Thymus (tissue), 11 donors: ENCODE data around the gene CLDN34. TPM values are rescaled to one million over a fixed set of nuclear protein-coding genes. Genes with fewer than 3 reads are reported as not detected.

ENCODE experiments used
- DNase-seq, 9 donors: peaks; one replicate each; pipeline ENCODE4 v3.0.0-alpha.2; 2013; ENCODE audit warnings: low spot score in 9 of 9, low read depth in 6 of 9, missing footprints in 1 of 9
- H3K27ac ChIP-seq, 2 donors: one replicate each; pipeline ENCODE4 v1.5.1; 2013; ENCODE audit warnings: control low read depth in 1 of 2, low read depth in 1 of 2, low read length in 1 of 2, mild to moderate bottlenecking in 1 of 2, moderate library complexity in 1 of 2
- H3K27me3 ChIP-seq, 2 donors: one replicate each; pipeline ENCODE4 v1.5.1; 2013; ENCODE audit warnings: low read length in 1 of 2; ENCODE audit not compliant: control insufficient read depth in 2 of 2, insufficient read depth in 1 of 2
- H3K36me3 ChIP-seq, 2 donors: one replicate each; pipeline ENCODE4 v1.5.1; 2013; ENCODE audit warnings: low read length in 1 of 2, mild to moderate bottlenecking in 1 of 2, moderate library complexity in 1 of 2; ENCODE audit not compliant: control insufficient read depth in 2 of 2, insufficient read depth in 2 of 2
- H3K4me1 ChIP-seq, 2 donors: one replicate each; pipeline ENCODE4 v1.5.1; 2013; ENCODE audit warnings: low read length in 2 of 2; ENCODE audit not compliant: control insufficient read depth in 2 of 2, insufficient read depth in 2 of 2
- H3K4me3 ChIP-seq, 2 donors: one replicate each; pipeline ENCODE4 v1.5.1; 2013; ENCODE audit warnings: low read length in 2 of 2, control low read depth in 1 of 2, mild to moderate bottlenecking in 1 of 2
- H3K9me3 ChIP-seq, 2 donors: one replicate each; pipeline ENCODE4 v1.5.1; 2013; ENCODE audit warnings: low read length in 1 of 2, mild to moderate bottlenecking in 1 of 2; ENCODE audit not compliant: control insufficient read depth in 2 of 2, insufficient read depth in 1 of 2
- WGBS: extraction: QIAGEN DNeasy Blood & Tissue Kit; methylation state at CpG from one replicate; pipeline ENCODE4 v1.1.7; 2013; 5-methylcytosine and 5-hydroxymethylcytosine counted together
- polyA plus RNA-seq: library from polyadenylated mRNA; stranded (reverse); fragments of 200-250 nt; gene quantifications from one replicate; pipeline ENCODE4 v1.2.3, GENCODE V29; 2013
- total RNA-seq: library from RNA; stranded (reverse); fragments of 120-200 nt; gene quantifications from one replicate; pipeline ENCODE4 v1.2.4, GENCODE V29; 2013
- donor health status: healthy.

The CLDN34 gene
- total and polyA plus RNA-seq, 2 donors, result 0.05 to 0.16 TPM

DNA sequence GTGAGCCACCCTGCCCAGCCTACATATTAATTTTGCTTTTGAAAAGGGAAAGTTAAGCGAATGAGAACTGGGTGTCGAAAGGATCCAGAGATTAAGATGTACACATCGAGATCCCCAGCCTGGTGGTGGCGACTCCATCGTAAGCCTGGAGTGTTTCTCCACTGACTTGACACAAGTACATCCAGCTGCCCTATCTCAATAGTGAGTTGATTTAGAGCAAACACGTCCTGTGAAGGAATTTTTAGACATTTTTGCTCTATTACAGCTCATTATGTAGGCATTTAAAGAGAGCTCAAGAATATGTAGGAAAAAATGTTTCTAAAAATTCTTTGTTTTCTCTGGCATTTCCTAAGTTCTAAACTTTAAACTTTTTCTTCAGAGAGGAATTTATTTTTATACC, 11.7 kb upstream of the CLDN34 start:
- no peaks in the 10 kb centered on the region for H3K4me1 ChIP-seq
- 94% methylated on average over 6 of the region's 6 CpGs for WGBS
- peaks cover 0 to 7% of the 10 kb centered on the region in 2 donors for H3K9me3 ChIP-seq
- H3K27ac ChIP-seq, result no peak overlapping the region
- H3K27me3 ChIP-seq, result no peaks in the 10 kb centered on the region
- H3K4me3 ChIP-seq, result no peak overlapping the region
- no peak for DNase-seq
- H3K36me3 ChIP-seq, result no peaks in the 10 kb centered on the region

DNA sequence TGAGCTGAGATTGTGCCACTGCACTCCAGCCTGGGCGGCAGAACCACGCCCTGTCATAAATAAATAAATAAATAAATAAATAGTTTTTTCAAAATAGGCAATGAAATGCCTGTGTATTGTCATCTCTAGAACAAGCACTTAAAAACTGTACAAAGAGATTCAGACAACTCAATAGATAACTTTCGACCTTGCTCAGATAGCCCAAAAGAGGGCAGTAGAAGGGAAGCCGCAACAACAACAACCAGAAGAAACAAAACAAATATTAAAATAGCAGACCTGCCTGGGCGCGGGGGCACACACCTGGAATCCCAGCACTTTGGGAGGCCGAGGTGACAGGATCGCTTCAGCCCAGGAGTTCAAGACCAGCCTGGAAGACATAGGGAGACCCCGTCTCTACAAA, 9.4 kb upstream of the CLDN34 start:
- no peak overlapping the region for H3K4me3 ChIP-seq
- H3K9me3 ChIP-seq, result peaks cover 0 to 6% of the 10 kb centered on the region in 2 donors
- no peak overlapping the region for H3K27ac ChIP-seq
- H3K4me1 ChIP-seq, result no peaks in the 10 kb centered on the region
- H3K36me3 ChIP-seq, result no peaks in the 10 kb centered on the region
- WGBS, result 84% methylated on average over 9 of the region's 9 CpGs
- DNase-seq, result no peak
- H3K27me3 ChIP-seq, result no peaks in the 10 kb centered on the region

GRCh38 chrX:9958183-9958582, 9.0 kb upstream of the CLDN34 start:
- Histone ChIP-seq H3K4me3 (no peak overlapping the region), H3K27me3 (no peaks in the 10 kb centered on the region), H3K4me1 (no peaks in the 10 kb centered on the region), H3K36me3 (no peaks in the 10 kb centered on the region), H3K27ac (no peak overlapping the region), H3K9me3 (peaks cover 0 to 2% of the 10 kb centered on the region in 2 donors)
- 61% methylated on average over 5 of the region's 5 CpGs for WGBS
- DNase-seq, result no peak

- no peaks in the 10 kb centered on the region for H3K27me3 ChIP-seq
- H3K4me1 ChIP-seq, result no peaks in the 10 kb centered on the region
- 60% methylated on average over 5 of the region's 5 CpGs for WGBS
- DNase-seq, result no peak
- no peak overlapping the region for H3K27ac ChIP-seq
- H3K9me3 ChIP-seq, result no peaks in the 10 kb centered on the region
- no peaks in the 10 kb centered on the region for H3K36me3 ChIP-seq
- no peak overlapping the region for H3K4me3 ChIP-seq
Observed at GRCh38 chrX:9961750-9962149, 5.4 kb upstream of the CLDN34 start.

GRCh38 chrX:9977635-9978034, 10.5 kb downstream of the CLDN34 start:
- no peak overlapping the region for H3K4me3 ChIP-seq
- no peak overlapping the region for H3K27ac ChIP-seq
- H3K36me3 ChIP-seq, result no peaks in the 10 kb centered on the region
- peaks cover 0 to 3% of the 10 kb centered on the region in 2 donors for H3K4me1 ChIP-seq
- WGBS, result 97% methylated on average over 3 of the region's 3 CpGs
- H3K9me3 ChIP-seq, result peaks cover 0 to 14% of the 10 kb centered on the region in 2 donors
- no peaks in the 10 kb centered on the region for H3K27me3 ChIP-seq
- DNase-seq, result no peak

- DNase-seq, result no peak
- H3K27me3 ChIP-seq, result no peaks in the 10 kb centered on the region
- H3K9me3 ChIP-seq, result peaks cover 0 to 8% of the 10 kb centered on the region in 2 donors
- H3K4me1 ChIP-seq, result peaks cover 0 to 3% of the 10 kb centered on the region in 2 donors
- no peak overlapping the region for H3K27ac ChIP-seq
- H3K36me3 ChIP-seq, result no peaks in the 10 kb centered on the region
- H3K4me3 ChIP-seq, result no peak overlapping the region
- 94% methylated on average over 7 of the region's 7 CpGs for WGBS
Observed at GRCh38 chrX:9980401-9980800, 13.2 kb downstream of the CLDN34 start.

DNA sequence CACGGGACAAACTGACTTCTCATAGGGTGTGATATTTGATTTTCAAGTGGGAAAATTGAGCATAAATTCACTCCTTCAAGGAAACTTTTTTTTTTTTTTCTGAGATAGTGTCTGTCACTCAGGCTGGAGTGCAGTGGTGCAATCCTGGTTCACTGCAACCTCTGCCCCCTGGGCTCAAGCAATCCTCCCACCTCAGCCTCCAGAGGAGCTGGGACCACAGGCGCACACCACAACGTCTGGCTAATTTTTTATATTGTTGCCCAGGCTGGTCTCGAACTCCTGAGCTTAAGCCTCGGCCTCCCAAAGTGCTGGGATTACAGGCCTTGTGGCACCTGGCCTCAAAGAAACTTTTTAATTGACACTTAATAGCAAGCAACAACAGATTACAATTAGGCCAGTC, 13.8 kb downstream of the CLDN34 start:
- peak overlapping the region in 1 of 2 donors; percentile 31 for H3K27ac ChIP-seq
- no peak overlapping the region for H3K4me3 ChIP-seq
- WGBS, result 93% methylated on average over 5 of the region's 5 CpGs
- no peak for DNase-seq
- peaks cover 0 to 3% of the 10 kb centered on the region in 2 donors for H3K4me1 ChIP-seq
- no peaks in the 10 kb centered on the region for H3K36me3 ChIP-seq
- no peaks in the 10 kb centered on the region for H3K27me3 ChIP-seq
- H3K9me3 ChIP-seq, result peaks cover 0 to 6% of the 10 kb centered on the region in 2 donors

GRCh38 chrX:9983441-9983840, 16.3 kb downstream of the CLDN34 start:
- Histone ChIP-seq H3K4me1 (peaks cover 0 to 3% of the 10 kb centered on the region in 2 donors), H3K27ac (no peak overlapping the region), H3K36me3 (no peaks in the 10 kb centered on the region), H3K9me3 (peaks cover 0 to 5% of the 10 kb centered on the region in 2 donors), H3K4me3 (no peak overlapping the region), H3K27me3 (no peaks in the 10 kb centered on the region)
- WGBS, result 94% methylated on average over 18 of the region's 18 CpGs
- DNase-seq, result no peak

DNA sequence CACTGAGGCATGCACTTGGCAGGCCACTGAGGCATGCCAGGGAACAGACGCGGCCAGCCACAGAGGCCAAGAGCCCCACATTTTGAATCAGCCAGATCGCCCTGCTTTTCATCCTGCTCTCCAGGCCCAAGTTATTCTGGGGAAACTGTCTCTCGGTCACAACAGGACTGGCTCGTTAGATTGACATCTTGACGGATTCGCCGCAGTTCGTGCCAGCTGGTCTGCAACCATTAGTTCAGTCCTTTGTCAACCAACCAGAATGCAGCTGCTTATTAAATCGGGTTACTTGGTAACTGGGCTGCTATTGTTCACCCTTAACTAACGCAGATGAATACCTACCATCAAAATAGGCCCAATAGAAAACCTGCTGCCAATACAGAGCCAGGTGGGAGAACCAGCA, 16.7 kb downstream of the CLDN34 start:
- no peak for DNase-seq
- no peaks in the 10 kb centered on the region for H3K27me3 ChIP-seq
- no peak overlapping the region for H3K4me3 ChIP-seq
- H3K36me3 ChIP-seq, result no peaks in the 10 kb centered on the region
- 97% methylated on average over 11 of the region's 11 CpGs for WGBS
- peaks cover 0 to 3% of the 10 kb centered on the region in 2 donors for H3K4me1 ChIP-seq
- no peak overlapping the region for H3K27ac ChIP-seq
- H3K9me3 ChIP-seq, result peaks cover 0 to 5% of the 10 kb centered on the region in 2 donors

GRCh38 chrX:9988762-9989161, 21.6 kb downstream of the CLDN34 start:
- Histone ChIP-seq H3K4me3 (no peak overlapping the region), H3K36me3 (no peaks in the 10 kb centered on the region), H3K9me3 (peaks cover 0 to 3% of the 10 kb centered on the region in 2 donors), H3K27me3 (no peaks in the 10 kb centered on the region), H3K27ac (no peak overlapping the region), H3K4me1 (no peaks in the 10 kb centered on the region)
- WGBS, result 21% methylated on average over 1 of the region's 1 CpG
- no peak for DNase-seq
